ENCODE data around the gene CACNA1C. TPM values are rescaled to one million over a fixed set of nuclear protein-coding genes. Genes with fewer than 3 reads are reported as not detected.

Gene CACNA1C
- total RNA-seq, 4 donors from 2014 or later = 44.1 to 104 (median 49.4) TPM

DNA sequence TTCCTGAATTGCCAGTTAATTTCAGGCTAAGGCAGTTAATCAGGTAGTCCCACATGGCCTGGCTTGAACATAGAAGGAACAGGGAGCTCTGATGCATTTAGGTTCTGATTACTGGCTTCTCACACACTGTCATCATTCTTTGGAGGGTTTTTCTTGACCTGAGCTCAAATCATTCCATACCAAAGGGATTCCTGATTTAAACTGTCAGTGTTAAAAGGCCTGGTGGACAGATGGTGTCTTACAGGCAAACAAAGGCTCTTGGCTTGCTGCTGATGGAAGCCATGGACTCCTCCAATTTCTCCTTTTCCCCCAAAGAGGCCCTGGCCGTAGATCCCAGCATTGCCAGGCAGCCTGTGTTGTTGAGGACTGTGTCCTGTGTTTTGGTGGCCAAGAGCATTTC, 30.2 kb downstream of the CACNA1C start:
- Histone ChIP-seq H3K36me3 (peaks cover 0 to 4% (median 0%) of the 10 kb centered on the region in 4 donors), H3K9me3 (peaks cover 0 to 4% (median 0%) of the 10 kb centered on the region in 4 donors), H3K4me1 (peaks cover 58 to 69% (median 64%) of the 10 kb centered on the region in 4 donors), H3K4me3 (no peak overlapping the region), H3K27me3 (no peaks in the 10 kb centered on the region), H3K27ac (replicated peaks in 1 of 4) (peak overlapping the region; percentile 43 to 74 (median 62))
- 60% methylated on average over 1 of the region's 1 CpG for WGBS
- intact Hi-C loops (cut with DNase I) = no loop called here
- DNase-seq (ENCODE audit: extremely low spot score) = no peak
- no peak for TF ChIP-seq POLR2AphosphoS5 (IDR thresholded peaks at IDR 0.05)
- TF ChIP-seq, protein P1, sequence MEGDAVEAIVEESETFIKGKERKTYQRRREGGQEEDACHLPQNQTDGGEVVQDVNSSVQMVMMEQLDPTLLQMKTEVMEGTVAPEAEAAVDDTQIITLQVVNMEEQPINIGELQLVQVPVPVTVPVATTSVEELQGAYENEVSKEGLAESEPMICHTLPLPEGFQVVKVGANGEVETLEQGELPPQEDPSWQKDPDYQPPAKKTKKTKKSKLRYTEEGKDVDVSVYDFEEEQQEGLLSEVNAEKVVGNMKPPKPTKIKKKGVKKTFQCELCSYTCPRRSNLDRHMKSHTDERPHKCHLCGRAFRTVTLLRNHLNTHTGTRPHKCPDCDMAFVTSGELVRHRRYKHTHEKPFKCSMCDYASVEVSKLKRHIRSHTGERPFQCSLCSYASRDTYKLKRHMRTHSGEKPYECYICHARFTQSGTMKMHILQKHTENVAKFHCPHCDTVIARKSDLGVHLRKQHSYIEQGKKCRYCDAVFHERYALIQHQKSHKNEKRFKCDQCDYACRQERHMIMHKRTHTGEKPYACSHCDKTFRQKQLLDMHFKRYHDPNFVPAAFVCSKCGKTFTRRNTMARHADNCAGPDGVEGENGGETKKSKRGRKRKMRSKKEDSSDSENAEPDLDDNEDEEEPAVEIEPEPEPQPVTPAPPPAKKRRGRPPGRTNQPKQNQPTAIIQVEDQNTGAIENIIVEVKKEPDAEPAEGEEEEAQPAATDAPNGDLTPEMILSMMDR (IDR thresholded peaks at IDR 0.05) = peak in 1 of 3 experiments; percentile 17

DNA sequence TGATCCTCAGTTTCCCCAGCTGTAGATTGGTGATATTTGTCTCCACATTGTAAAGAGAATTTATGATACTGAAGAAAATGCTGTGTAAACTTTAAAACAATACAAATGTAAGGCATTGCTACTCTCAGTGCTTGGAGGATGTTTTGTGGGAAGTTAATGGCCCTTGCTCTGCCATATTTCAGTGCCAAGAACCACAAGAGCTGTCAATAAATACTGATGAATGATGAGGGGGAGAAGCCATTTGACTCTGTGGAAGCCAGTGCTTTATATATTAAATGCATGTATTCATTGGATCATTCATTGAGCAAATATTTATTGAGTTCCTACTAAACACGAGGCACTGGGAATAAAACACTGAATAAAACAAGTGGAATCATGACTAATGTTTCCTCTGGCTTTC, 30.8 kb downstream of the CACNA1C start:
- Histone ChIP-seq H3K4me1 (peaks cover 57 to 65% (median 63%) of the 10 kb centered on the region in 4 donors), H3K9me3 (peaks cover 0 to 4% (median 0%) of the 10 kb centered on the region in 4 donors), H3K4me3 (no peak overlapping the region), H3K36me3 (peaks cover 0 to 4% (median 0%) of the 10 kb centered on the region in 4 donors), H3K27me3 (no peaks in the 10 kb centered on the region), H3K27ac (replicated peaks in 1 of 4) (peak overlapping the region; percentile 43 to 74 (median 62))
- 26% methylated on average over 1 of the region's 1 CpG for WGBS
- intact Hi-C loops (cut with DNase I) = no loop called here
- no peak for TF ChIP-seq EP300 (IDR thresholded peaks at IDR 0.05)
- TF ChIP-seq POLR2AphosphoS5 (IDR thresholded peaks at IDR 0.05) = no peak
- TF ChIP-seq POLR2A (IDR thresholded peaks at IDR 0.05; ENCODE audit: low read depth) = no peak
- TF ChIP-seq, protein P1 (IDR thresholded peaks at IDR 0.05) = no peak
- no peak for DNase-seq (ENCODE audit: extremely low spot score)

DNA sequence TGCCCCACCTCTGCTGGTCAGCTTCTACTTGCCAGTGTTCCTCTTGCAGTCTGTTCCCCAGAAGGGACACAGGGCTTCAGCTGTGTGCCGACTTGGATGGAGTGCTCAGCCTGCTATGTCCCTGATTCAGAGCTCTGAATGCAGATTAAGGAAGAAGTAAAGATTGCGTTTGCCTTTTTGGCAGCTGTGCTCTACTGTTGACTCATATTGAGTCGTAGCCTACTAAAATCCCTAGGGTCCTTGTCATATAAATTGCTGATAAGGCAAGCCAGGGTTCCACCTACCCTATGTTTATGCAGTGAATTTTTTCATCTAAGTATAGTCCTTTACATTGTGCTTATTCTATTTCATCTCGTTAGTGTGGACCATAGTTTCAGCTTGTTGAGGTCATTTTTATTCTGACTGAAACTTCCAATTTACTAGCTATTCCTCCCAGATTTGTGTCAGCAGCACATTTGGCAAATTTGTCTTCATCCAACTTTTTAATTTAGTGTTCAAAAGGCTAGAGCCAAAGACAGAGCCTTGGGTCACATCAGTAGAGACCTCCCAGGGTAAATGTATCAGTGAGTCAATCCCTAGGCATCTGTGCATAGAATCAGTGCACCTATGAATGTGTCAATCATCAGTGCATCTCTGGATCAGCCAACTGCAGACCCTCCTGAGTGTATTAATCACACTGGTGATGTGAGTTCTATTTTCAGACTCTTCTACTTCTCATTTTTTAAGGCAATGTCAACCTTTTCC, 31.9 kb downstream of the CACNA1C start:
- DNase-seq (ENCODE audit: extremely low spot score) = no peak
- Histone ChIP-seq H3K4me3 (no peak overlapping the region), H3K27me3 (no peaks in the 10 kb centered on the region)

DNA sequence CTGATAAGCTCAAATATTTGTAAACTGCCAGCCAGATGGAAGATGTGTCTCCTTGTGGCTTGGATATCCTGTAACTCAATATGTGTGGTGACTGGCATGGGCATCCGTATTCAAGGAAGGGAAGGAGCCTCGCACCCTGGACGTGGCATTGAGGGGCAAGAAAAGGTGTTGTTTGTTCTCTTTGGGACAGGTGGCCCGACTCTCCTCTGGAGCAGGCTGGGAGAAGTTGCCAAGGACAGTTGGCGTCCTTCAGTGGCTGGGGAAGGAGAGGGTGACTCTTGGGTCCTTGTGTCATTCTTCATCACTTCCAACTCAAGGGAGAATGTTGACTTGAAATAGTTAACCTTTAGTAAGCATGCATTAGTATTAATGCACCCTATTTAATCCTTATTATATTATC, 39.6 kb downstream of the CACNA1C start:
- Histone ChIP-seq H3K9me3 (no peaks in the 10 kb centered on the region), H3K27me3 (no peaks in the 10 kb centered on the region), H3K36me3 (peaks cover 0 to 11% (median 0%) of the 10 kb centered on the region in 4 donors), H3K27ac (replicated peaks in 1 of 4) (peak overlapping the region; percentile 68 to 86 (median 78)), H3K4me1 (peaks cover 54 to 79% (median 70%) of the 10 kb centered on the region in 4 donors), H3K4me3 (no peak overlapping the region)
- TF ChIP-seq POLR2A (IDR thresholded peaks at IDR 0.05; ENCODE audit: low read depth) (no peak), EP300 (IDR thresholded peaks at IDR 0.05) (no peak), POLR2AphosphoS5 (IDR thresholded peaks at IDR 0.05) (no peak)
- TF ChIP-seq, protein P1 (IDR thresholded peaks at IDR 0.05) = no peak
- intact Hi-C loops (cut with DNase I) = no loop called here
- 81% methylated on average over 5 of the region's 5 CpGs for WGBS
- DNase-seq (ENCODE audit: extremely low spot score) = no peak

More for the DNA sequence above, 31.9 kb downstream of the CACNA1C start:
- H3K27ac ChIP-seq (replicated peaks in 1 of 4) = peak overlapping the region; percentile 43 to 74 (median 62)
- H3K36me3 ChIP-seq = no peaks in the 10 kb centered on the region
- 29% methylated on average over 4 of the region's 4 CpGs for WGBS
- H3K4me1 ChIP-seq = peaks cover 57 to 66% (median 63%) of the 10 kb centered on the region in 4 donors
- no peak for TF ChIP-seq EP300 (IDR thresholded peaks at IDR 0.05)
- TF ChIP-seq POLR2AphosphoS5 (IDR thresholded peaks at IDR 0.05) = peak; percentile 30 to 60
- peaks cover 0 to 4% (median 0%) of the 10 kb centered on the region in 4 donors for H3K9me3 ChIP-seq
- intact Hi-C loops (cut with DNase I) = no loop called here

DNA sequence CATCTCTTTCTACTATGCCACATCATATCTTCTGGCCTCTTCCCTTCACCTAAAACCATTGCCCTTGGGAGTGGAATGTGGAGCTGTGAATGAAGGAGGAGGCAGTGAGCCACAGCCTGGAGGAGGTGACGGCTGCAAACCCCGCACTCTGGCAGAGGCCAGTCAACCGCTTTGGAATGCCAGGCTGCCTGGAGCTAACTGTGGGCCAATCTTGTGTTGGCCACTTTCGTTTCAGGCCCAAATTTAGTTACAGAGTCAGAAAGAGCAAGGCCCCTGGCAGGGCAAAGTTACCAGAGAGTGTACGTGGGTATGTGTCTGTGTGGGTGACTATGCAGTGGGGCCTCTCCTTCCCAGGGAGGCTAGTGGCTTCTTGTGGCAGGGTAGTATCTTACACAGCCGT, 40.1 kb downstream of the CACNA1C start:
- WGBS = 65% methylated on average over 3 of the region's 6 CpGs
- intact Hi-C loops (cut with DNase I) = no loop called here
- no peaks in the 10 kb centered on the region for H3K27me3 ChIP-seq
- H3K36me3 ChIP-seq = peaks cover 0 to 11% (median 0%) of the 10 kb centered on the region in 4 donors
- H3K9me3 ChIP-seq = no peaks in the 10 kb centered on the region
- TF ChIP-seq POLR2A (IDR thresholded peaks at IDR 0.05; ENCODE audit: low read depth) (no peak), POLR2AphosphoS5 (IDR thresholded peaks at IDR 0.05) (peak in 1 of 2 donors; percentile 39), EP300 (IDR thresholded peaks at IDR 0.05) (no peak)
- TF ChIP-seq, protein P1 (IDR thresholded peaks at IDR 0.05) = no peak
- peak overlapping the region; percentile 68 to 86 (median 78) for H3K27ac ChIP-seq (replicated peaks in 1 of 4)
- no peak overlapping the region for H3K4me3 ChIP-seq
- DNase-seq (ENCODE audit: extremely low spot score) = no peak
- peaks cover 58 to 80% (median 74%) of the 10 kb centered on the region in 4 donors for H3K4me1 ChIP-seq
